Measurements from ENCODE around the gene ACTL10.

DNA sequence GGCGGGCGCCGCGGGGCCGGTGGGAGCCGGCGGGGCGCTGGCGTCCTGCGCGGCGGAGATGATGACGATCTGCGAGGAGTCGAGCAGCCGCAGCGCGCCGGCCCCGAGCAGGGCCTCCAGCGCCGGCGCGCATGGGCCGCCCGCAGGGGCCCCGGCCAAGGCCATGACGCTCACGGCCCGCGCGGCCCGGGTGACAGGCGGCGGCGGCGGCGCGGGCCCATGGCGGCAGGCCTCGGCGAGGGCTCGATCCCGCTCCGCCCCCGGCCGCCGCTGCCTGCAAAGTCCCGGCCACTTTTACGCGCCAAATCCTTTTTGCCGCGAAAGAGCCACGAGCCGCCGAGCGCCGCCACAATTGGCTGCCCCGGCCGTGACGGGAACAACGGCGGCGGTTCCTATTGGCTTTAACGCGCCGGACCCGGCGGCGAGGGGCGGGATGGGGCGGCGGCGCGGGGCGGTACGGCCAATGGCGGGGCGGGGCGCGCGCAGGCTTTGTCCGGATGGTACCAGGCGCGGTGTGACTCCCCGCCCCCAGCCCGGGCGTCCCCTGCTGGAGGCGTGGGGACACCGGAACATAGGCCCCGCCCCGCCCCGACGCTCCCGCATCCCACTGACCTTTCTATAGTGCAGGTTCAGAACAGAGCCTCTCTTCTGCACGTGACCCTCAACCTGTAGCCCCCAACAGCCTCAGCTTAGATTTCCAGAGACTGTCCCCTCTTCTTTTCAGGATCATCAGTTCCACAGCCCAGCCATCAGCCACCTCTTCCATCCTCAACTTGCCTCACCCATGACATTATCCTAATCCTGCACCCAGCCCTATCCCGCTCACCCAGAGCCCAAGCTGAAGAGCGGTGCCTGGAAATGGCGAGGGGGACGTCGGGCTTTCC is 19.6 kb downstream of the ACTL10 start, which contains the start of gene E2F1:
- TF ChIP-seq ZNF274 (IDR thresholded peaks at IDR 0.05; ENCODE audit: low read length) (no peak), ZNF274 (tag by site-specific recombination; IDR thresholded peaks at IDR 0.05; ENCODE audit: borderline replicate concordance) (no peak), ZNF174 (tag by site-specific recombination; IDR thresholded peaks at IDR 0.05) (no peak), ZNF133 (tag by site-specific recombination; IDR thresholded peaks at IDR 0.05) (no peak), ZNF121 (tag by site-specific recombination; IDR thresholded peaks at IDR 0.05) (no peak), ZNF48 (tag by site-specific recombination; IDR thresholded peaks at IDR 0.05) (no peak), ZNF423 (tag by site-specific recombination; IDR thresholded peaks at IDR 0.05) (no peak), ZFP69B (tag by site-specific recombination; IDR thresholded peaks at IDR 0.05) (no peak)
- TF ChIP-seq, protein P1, sequence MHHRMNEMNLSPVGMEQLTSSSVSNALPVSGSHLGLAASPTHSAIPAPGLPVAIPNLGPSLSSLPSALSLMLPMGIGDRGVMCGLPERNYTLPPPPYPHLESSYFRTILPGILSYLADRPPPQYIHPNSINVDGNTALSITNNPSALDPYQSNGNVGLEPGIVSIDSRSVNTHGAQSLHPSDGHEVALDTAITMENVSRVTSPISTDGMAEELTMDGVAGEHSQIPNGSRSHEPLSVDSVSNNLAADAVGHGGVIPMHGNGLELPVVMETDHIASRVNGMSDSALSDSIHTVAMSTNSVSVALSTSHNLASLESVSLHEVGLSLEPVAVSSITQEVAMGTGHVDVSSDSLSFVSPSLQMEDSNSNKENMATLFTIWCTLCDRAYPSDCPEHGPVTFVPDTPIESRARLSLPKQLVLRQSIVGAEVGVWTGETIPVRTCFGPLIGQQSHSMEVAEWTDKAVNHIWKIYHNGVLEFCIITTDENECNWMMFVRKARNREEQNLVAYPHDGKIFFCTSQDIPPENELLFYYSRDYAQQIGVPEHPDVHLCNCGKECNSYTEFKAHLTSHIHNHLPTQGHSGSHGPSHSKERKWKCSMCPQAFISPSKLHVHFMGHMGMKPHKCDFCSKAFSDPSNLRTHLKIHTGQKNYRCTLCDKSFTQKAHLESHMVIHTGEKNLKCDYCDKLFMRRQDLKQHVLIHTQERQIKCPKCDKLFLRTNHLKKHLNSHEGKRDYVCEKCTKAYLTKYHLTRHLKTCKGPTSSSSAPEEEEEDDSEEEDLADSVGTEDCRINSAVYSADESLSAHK (tag by site-specific recombination; IDR thresholded peaks at IDR 0.05): no peak
- TF ChIP-seq, protein P2, sequence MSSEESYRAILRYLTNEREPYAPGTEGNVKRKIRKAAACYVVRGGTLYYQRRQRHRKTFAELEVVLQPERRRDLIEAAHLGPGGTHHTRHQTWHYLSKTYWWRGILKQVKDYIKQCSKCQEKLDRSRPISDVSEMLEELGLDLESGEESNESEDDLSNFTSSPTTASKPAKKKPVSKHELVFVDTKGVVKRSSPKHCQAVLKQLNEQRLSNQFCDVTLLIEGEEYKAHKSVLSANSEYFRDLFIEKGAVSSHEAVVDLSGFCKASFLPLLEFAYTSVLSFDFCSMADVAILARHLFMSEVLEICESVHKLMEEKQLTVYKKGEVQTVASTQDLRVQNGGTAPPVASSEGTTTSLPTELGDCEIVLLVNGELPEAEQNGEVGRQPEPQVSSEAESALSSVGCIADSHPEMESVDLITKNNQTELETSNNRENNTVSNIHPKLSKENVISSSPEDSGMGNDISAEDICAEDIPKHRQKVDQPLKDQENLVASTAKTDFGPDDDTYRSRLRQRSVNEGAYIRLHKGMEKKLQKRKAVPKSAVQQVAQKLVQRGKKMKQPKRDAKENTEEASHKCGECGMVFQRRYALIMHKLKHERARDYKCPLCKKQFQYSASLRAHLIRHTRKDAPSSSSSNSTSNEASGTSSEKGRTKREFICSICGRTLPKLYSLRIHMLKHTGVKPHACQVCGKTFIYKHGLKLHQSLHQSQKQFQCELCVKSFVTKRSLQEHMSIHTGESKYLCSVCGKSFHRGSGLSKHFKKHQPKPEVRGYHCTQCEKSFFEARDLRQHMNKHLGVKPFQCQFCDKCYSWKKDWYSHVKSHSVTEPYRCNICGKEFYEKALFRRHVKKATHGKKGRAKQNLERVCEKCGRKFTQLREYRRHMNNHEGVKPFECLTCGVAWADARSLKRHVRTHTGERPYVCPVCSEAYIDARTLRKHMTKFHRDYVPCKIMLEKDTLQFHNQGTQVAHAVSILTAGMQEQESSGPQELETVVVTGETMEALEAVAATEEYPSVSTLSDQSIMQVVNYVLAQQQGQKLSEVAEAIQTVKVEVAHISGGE (tag by site-specific recombination; conservative IDR thresholded peaks at IDR 0.05; ENCODE audit: low read depth): no peak
- TF ChIP-seq, protein P3, sequence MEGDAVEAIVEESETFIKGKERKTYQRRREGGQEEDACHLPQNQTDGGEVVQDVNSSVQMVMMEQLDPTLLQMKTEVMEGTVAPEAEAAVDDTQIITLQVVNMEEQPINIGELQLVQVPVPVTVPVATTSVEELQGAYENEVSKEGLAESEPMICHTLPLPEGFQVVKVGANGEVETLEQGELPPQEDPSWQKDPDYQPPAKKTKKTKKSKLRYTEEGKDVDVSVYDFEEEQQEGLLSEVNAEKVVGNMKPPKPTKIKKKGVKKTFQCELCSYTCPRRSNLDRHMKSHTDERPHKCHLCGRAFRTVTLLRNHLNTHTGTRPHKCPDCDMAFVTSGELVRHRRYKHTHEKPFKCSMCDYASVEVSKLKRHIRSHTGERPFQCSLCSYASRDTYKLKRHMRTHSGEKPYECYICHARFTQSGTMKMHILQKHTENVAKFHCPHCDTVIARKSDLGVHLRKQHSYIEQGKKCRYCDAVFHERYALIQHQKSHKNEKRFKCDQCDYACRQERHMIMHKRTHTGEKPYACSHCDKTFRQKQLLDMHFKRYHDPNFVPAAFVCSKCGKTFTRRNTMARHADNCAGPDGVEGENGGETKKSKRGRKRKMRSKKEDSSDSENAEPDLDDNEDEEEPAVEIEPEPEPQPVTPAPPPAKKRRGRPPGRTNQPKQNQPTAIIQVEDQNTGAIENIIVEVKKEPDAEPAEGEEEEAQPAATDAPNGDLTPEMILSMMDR (tag by site-specific recombination; IDR thresholded peaks at IDR 0.05): peak; percentile 69; the same call in 1 of the 2 replicates
